ENCODE results near the gene GPRC5A.

- TF ChIP-seq, protein P1, sequence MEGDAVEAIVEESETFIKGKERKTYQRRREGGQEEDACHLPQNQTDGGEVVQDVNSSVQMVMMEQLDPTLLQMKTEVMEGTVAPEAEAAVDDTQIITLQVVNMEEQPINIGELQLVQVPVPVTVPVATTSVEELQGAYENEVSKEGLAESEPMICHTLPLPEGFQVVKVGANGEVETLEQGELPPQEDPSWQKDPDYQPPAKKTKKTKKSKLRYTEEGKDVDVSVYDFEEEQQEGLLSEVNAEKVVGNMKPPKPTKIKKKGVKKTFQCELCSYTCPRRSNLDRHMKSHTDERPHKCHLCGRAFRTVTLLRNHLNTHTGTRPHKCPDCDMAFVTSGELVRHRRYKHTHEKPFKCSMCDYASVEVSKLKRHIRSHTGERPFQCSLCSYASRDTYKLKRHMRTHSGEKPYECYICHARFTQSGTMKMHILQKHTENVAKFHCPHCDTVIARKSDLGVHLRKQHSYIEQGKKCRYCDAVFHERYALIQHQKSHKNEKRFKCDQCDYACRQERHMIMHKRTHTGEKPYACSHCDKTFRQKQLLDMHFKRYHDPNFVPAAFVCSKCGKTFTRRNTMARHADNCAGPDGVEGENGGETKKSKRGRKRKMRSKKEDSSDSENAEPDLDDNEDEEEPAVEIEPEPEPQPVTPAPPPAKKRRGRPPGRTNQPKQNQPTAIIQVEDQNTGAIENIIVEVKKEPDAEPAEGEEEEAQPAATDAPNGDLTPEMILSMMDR (IDR thresholded peaks at IDR 0.05; ENCODE audit: low read length), result no peak
- no peak for TF ChIP-seq EZH2phosphoT487 (IDR thresholded peaks at IDR 0.05; ENCODE audit: low read length)
Measured at GRCh38 chr12:12908711-12909110, 17.3 kb downstream of the GPRC5A start.

All from MM.1S (cell line).